ENCODE data around the gene ST8SIA4. TPM values are rescaled to one million over a fixed set of nuclear protein-coding genes. Genes with fewer than 3 reads are reported as not detected.

The ST8SIA4 gene
- total RNA-seq, 1 experiment from 2014 or later, result 0.41 TPM

GRCh38 chr5:100762108-100762507 lies 141.0 kb downstream of the ST8SIA4 start:
- in situ Hi-C loops (cut with HindIII; ENCODE audit: low pct_unique_long_range_greater_than_20kb, low sequenced_read_pairs), result no loop called here
- CTCF ChIA-PET, result no interaction called here
- H3K27ac ChIP-seq (ENCODE audit: low read length), result no peak overlapping the region

GRCh38 chr5:100761192-100761591 lies 141.9 kb downstream of the ST8SIA4 start:
- ChIA-PET CTCF (no interaction called here), POLR2A (no interaction called here)
- intact Hi-C loops (cut with micrococcal nuclease; ENCODE audit: unreplicated experiment), result no loop called here
- ATAC-seq (no peak), DNase-seq (ENCODE audit: low read depth, low spot score) (no peak)
- Histone ChIP-seq H3K36me3 (ENCODE audit: control insufficient read depth, insufficient read depth, low read length) (no peaks in the 10 kb centered on the region), H3K27ac (ENCODE audit: low read length) (no peak overlapping the region), H3K4me3 (ENCODE audit: low read depth in 2 of 2, low read length in 2 of 2) (no peak overlapping the region), H3K9me3 (ENCODE audit: control insufficient read depth, insufficient read depth, low read depth, low read length) (no peaks in the 10 kb centered on the region), H3K27me3 (ENCODE audit: control insufficient read depth, insufficient read depth, low read length) (no peaks in the 10 kb centered on the region), H3K4me1 (ENCODE audit: control insufficient read depth, insufficient read depth, low read length) (no peaks in the 10 kb centered on the region)
- no peak for TF ChIP-seq POLR2AphosphoS5 (IDR thresholded peaks at IDR 0.05; ENCODE audit: low read depth, low read length)
- no peak for TF ChIP-seq REST (IDR thresholded peaks at IDR 0.05; ENCODE audit: insufficient read depth in 1 of 2, low read depth in 2 of 2, low read length in 1 of 2)
- TF ChIP-seq SIN3A (IDR thresholded peaks at IDR 0.05; ENCODE audit: borderline replicate concordance, insufficient read depth, low read depth, low read length), result no peak
- TF ChIP-seq TCF7L2 (IDR thresholded peaks at IDR 0.05; ENCODE audit: low read depth, low read length), result no peak
- no peak for TF ChIP-seq CTCF (IDR thresholded peaks at IDR 0.05)
- in situ Hi-C loops (cut with HindIII; ENCODE audit: low pct_unique_long_range_greater_than_20kb, low sequenced_read_pairs), result no loop called here
- no TSS peak for BruUV-seq (replicated peaks)

More at GRCh38 chr5:100762108-100762507, 141.0 kb downstream of the ST8SIA4 start:
- BruUV-seq (replicated peaks), result no TSS peak
- Histone ChIP-seq H3K9me3 (ENCODE audit: control insufficient read depth, insufficient read depth, low read depth, low read length) (no peaks in the 10 kb centered on the region), H3K4me1 (ENCODE audit: control insufficient read depth, insufficient read depth, low read length) (no peaks in the 10 kb centered on the region), H3K27me3 (ENCODE audit: control insufficient read depth, insufficient read depth, low read length) (no peaks in the 10 kb centered on the region), H3K36me3 (ENCODE audit: control insufficient read depth, insufficient read depth, low read length) (no peaks in the 10 kb centered on the region), H3K4me3 (ENCODE audit: low read depth in 2 of 2, low read length in 2 of 2) (no peak overlapping the region)
- TF ChIP-seq TCF7L2 (IDR thresholded peaks at IDR 0.05; ENCODE audit: low read depth, low read length), result no peak
- TF ChIP-seq POLR2AphosphoS5 (IDR thresholded peaks at IDR 0.05; ENCODE audit: low read depth, low read length), result no peak
- no peak for TF ChIP-seq REST (IDR thresholded peaks at IDR 0.05; ENCODE audit: insufficient read depth in 1 of 2, low read depth in 2 of 2, low read length in 1 of 2)
- TF ChIP-seq CTCF (IDR thresholded peaks at IDR 0.05), result no peak
- no peak for TF ChIP-seq SIN3A (IDR thresholded peaks at IDR 0.05; ENCODE audit: borderline replicate concordance, insufficient read depth, low read depth, low read length)
- POLR2A ChIA-PET, result no interaction called here
- no peak for ATAC-seq
- no peak for DNase-seq (ENCODE audit: low read depth, low spot score)
- intact Hi-C loops (cut with micrococcal nuclease; ENCODE audit: unreplicated experiment), result no loop called here

All from Panc1 (cell line).